Ovary (tissue), 3 donors: ENCODE data around the gene KEAP1.

Experiments used
- EP300 ChIP-seq: sonication (generic); formaldehyde crosslinking; IDR thresholded peaks from one replicate; pipeline ENCODE4 v1.6.1; 2017; ENCODE audit warnings: antibody characterized with exemption
- POLR2A ChIP-seq: fragments of 450-650 bp; IDR thresholded peaks from one replicate; pipeline ENCODE4 v1.6.1; 2017; ENCODE audit warnings: antibody characterized with exemption, mild to moderate bottlenecking, moderate library complexity
- TF ChIP-seq, protein P1 (sequence below), 3 donors: fragments of 450-650 bp in 2 of 3; fragments of 200-600 bp in 1 of 3; IDR thresholded peaks; one replicate each; pipeline versions ENCODE4 v1.5.1 to v1.8.0; 2016 to 2022; ENCODE audit warnings: antibody characterized with exemption in 3 of 3, mild to moderate bottlenecking in 1 of 3
- donor health status: DM: no; HTN: no; CAD: no.

DNA sequence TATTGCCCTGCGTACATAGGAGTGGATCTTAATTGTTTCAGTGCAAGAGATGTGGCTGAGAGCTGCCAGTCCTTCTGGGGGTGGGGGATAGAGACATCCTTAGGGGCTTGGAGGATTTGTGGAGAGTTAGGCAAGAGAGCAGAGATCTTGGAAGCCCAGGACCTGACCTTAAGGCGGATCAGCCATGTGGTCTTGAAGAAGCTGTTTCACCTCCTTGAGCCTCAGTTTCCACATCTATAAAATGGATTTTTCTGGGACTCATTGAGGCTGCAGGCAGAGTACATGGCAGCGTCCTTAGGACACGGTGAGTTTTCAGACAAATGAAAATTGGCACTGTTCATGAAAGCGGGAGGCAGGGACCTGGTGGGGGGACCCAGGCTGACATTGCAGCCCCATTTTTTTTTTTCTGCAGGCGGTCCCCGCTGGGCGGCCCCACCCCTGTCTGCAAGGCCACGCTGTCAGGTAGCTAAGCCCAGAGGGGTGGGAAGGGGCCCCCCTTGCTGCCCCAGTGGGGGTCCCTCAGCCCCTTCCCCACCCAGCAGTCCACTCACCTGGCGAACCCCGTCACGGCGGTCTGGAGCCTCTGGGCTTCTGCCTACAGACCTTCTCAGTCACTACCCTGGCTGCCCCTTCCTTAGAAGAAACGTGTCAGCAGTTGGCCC, 52.8 kb downstream of the KEAP1 start:
- TF ChIP-seq, protein P1, sequence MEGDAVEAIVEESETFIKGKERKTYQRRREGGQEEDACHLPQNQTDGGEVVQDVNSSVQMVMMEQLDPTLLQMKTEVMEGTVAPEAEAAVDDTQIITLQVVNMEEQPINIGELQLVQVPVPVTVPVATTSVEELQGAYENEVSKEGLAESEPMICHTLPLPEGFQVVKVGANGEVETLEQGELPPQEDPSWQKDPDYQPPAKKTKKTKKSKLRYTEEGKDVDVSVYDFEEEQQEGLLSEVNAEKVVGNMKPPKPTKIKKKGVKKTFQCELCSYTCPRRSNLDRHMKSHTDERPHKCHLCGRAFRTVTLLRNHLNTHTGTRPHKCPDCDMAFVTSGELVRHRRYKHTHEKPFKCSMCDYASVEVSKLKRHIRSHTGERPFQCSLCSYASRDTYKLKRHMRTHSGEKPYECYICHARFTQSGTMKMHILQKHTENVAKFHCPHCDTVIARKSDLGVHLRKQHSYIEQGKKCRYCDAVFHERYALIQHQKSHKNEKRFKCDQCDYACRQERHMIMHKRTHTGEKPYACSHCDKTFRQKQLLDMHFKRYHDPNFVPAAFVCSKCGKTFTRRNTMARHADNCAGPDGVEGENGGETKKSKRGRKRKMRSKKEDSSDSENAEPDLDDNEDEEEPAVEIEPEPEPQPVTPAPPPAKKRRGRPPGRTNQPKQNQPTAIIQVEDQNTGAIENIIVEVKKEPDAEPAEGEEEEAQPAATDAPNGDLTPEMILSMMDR (IDR thresholded peaks at IDR 0.05): no peak
- no peak for TF ChIP-seq POLR2A
- TF ChIP-seq EP300: no peak
